Stomach (tissue), 4 donors: ENCODE measurements around the gene RAB22A.

Source experiments
- POLR2AphosphoS5 ChIP-seq, 3 donors: sonication (generic); formaldehyde crosslinking; IDR thresholded peaks; one replicate each; pipeline ENCODE4 v1.6.1; 2016; ENCODE audit warnings: antibody characterized with exemption in 3 of 3
- TF ChIP-seq, protein P1 (sequence below), 7 experiments: fragments of 450-650 bp in 4 of 7; fragments of 200-600 bp in 3 of 7; sonication (generic) in 3 of 7; IDR thresholded peaks; one replicate each; pipeline ENCODE4 v1.5.1; 2016 to 2019; ENCODE audit warnings: antibody characterized with exemption in 7 of 7, control low read depth in 2 of 7, mild to moderate bottlenecking in 1 of 7

DNA sequence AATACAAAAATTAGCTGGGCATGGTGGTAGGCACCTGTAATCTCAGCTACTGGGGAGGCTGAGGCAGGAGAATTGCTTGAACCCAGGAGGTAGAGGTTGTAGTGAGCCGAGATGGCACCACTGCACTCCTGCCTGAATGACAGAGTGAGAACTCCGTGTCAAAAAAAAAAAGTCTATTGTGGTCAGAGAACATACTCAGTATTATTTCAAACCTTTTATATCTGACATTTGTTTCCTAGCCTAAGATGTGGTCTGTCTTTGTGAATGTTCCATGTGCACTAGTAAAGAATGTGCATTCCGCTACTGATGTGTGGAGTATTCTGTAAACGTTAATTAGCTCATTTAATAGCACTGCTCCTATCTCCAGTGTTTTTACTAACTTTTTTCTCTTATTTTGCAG is 11.7 kb downstream of the RAB22A start:
- TF ChIP-seq, protein P1, sequence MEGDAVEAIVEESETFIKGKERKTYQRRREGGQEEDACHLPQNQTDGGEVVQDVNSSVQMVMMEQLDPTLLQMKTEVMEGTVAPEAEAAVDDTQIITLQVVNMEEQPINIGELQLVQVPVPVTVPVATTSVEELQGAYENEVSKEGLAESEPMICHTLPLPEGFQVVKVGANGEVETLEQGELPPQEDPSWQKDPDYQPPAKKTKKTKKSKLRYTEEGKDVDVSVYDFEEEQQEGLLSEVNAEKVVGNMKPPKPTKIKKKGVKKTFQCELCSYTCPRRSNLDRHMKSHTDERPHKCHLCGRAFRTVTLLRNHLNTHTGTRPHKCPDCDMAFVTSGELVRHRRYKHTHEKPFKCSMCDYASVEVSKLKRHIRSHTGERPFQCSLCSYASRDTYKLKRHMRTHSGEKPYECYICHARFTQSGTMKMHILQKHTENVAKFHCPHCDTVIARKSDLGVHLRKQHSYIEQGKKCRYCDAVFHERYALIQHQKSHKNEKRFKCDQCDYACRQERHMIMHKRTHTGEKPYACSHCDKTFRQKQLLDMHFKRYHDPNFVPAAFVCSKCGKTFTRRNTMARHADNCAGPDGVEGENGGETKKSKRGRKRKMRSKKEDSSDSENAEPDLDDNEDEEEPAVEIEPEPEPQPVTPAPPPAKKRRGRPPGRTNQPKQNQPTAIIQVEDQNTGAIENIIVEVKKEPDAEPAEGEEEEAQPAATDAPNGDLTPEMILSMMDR (IDR thresholded peaks at IDR 0.05) = no peak
- TF ChIP-seq POLR2AphosphoS5 (IDR thresholded peaks at IDR 0.05) = no peak
